ENCODE results near the gene COLEC11. TPM values are rescaled to one million over a fixed set of nuclear protein-coding genes. Genes with fewer than 3 reads are reported as not detected.
A peak's percentile ranks its signal among the peaks of the same experiment; 100 is the strongest.

Gene COLEC11
- total and polyA plus RNA-seq, 2 of the 13 experiments (the other 11 are each of a cell fraction or from before 2014, with no cell fraction given) = 1.5 to 3.0 TPM

DNA sequence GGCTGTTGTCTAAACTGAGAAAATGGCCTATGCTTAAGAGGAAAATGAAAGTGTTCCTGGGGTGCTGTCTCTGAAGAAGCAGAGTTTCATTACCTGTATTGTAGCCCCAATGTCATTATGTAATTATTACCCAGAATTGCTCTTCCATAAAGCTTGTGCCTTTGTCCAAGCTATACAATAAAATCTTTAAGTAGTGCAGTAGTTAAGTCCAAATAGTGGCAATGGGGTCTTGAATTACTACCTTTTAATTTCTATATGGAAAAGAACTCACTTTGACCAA, 49.3 kb downstream of the COLEC11 start:
- TF ChIP-seq FOXO1 (CRISPR knock-in tag; IDR thresholded peaks at IDR 0.05) = no peak
- TF ChIP-seq TAF15 (IDR thresholded peaks at IDR 0.05; ENCODE audit: low read depth, low read length, poor library complexity, severe bottlenecking) = no peak
- TF ChIP-seq SAP130 (CRISPR knock-in tag; IDR thresholded peaks at IDR 0.05; ENCODE audit: low read depth) = no peak
- TF ChIP-seq HNF4A (CRISPR knock-in tag; IDR thresholded peaks at IDR 0.05) = no peak
- no peak for TF ChIP-seq ZNF792 (CRISPR knock-in tag; IDR thresholded peaks at IDR 0.05)
- no peak for TF ChIP-seq ZMYM3 (CRISPR knock-in tag; IDR thresholded peaks at IDR 0.05)
- TF ChIP-seq POLR2A (IDR thresholded peaks at IDR 0.05; ENCODE audit: insufficient read depth in 1 of 2, low read depth in 2 of 2, low read length in 2 of 2) = no peak
- no peak for TF ChIP-seq NBN (conservative IDR thresholded peaks at IDR 0.05)
- TF ChIP-seq NFKB2 (CRISPR knock-in tag; IDR thresholded peaks at IDR 0.05; ENCODE audit: borderline replicate concordance) = no peak
- TF ChIP-seq YY1 (IDR thresholded peaks at IDR 0.05; ENCODE audit: insufficient read depth, insufficient replicate concordance, low read depth, low read length) = no peak
- TF ChIP-seq, protein P1, sequence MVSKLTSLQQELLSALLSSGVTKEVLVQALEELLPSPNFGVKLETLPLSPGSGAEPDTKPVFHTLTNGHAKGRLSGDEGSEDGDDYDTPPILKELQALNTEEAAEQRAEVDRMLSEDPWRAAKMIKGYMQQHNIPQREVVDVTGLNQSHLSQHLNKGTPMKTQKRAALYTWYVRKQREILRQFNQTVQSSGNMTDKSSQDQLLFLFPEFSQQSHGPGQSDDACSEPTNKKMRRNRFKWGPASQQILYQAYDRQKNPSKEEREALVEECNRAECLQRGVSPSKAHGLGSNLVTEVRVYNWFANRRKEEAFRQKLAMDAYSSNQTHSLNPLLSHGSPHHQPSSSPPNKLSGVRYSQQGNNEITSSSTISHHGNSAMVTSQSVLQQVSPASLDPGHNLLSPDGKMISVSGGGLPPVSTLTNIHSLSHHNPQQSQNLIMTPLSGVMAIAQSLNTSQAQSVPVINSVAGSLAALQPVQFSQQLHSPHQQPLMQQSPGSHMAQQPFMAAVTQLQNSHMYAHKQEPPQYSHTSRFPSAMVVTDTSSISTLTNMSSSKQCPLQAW (CRISPR knock-in tag; IDR thresholded peaks at IDR 0.05) = no peak
- TF ChIP-seq, protein P2, sequence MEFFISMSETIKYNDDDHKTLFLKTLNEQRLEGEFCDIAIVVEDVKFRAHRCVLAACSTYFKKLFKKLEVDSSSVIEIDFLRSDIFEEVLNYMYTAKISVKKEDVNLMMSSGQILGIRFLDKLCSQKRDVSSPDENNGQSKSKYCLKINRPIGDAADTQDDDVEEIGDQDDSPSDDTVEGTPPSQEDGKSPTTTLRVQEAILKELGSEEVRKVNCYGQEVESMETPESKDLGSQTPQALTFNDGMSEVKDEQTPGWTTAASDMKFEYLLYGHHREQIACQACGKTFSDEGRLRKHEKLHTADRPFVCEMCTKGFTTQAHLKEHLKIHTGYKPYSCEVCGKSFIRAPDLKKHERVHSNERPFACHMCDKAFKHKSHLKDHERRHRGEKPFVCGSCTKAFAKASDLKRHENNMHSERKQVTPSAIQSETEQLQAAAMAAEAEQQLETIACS (CRISPR knock-in tag; IDR thresholded peaks at IDR 0.05) = no peak
- TF ChIP-seq, protein P3, sequence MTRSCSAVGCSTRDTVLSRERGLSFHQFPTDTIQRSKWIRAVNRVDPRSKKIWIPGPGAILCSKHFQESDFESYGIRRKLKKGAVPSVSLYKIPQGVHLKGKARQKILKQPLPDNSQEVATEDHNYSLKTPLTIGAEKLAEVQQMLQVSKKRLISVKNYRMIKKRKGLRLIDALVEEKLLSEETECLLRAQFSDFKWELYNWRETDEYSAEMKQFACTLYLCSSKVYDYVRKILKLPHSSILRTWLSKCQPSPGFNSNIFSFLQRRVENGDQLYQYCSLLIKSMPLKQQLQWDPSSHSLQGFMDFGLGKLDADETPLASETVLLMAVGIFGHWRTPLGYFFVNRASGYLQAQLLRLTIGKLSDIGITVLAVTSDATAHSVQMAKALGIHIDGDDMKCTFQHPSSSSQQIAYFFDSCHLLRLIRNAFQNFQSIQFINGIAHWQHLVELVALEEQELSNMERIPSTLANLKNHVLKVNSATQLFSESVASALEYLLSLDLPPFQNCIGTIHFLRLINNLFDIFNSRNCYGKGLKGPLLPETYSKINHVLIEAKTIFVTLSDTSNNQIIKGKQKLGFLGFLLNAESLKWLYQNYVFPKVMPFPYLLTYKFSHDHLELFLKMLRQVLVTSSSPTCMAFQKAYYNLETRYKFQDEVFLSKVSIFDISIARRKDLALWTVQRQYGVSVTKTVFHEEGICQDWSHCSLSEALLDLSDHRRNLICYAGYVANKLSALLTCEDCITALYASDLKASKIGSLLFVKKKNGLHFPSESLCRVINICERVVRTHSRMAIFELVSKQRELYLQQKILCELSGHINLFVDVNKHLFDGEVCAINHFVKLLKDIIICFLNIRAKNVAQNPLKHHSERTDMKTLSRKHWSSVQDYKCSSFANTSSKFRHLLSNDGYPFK (CRISPR knock-in tag; IDR thresholded peaks at IDR 0.05; ENCODE audit: borderline replicate concordance) = no peak
- TF ChIP-seq TAF1 (CRISPR knock-in tag; IDR thresholded peaks at IDR 0.05) = no peak
- TF ChIP-seq ZNF615 (CRISPR knock-in tag; IDR thresholded peaks at IDR 0.05; ENCODE audit: borderline replicate concordance) = no peak
- TF ChIP-seq, protein P4, sequence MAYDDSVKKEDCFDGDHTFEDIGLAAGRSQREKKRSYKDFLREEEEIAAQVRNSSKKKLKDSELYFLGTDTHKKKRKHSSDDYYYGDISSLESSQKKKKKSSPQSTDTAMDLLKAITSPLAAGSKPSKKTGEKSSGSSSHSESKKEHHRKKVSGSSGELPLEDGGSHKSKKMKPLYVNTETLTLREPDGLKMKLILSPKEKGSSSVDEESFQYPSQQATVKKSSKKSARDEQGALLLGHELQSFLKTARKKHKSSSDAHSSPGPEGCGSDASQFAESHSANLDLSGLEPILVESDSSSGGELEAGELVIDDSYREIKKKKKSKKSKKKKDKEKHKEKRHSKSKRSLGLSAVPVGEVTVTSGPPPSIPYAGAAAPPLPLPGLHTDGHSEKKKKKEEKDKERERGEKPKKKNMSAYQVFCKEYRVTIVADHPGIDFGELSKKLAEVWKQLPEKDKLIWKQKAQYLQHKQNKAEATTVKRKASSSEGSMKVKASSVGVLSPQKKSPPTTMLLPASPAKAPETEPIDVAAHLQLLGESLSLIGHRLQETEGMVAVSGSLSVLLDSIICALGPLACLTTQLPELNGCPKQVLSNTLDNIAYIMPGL (CRISPR knock-in tag; IDR thresholded peaks at IDR 0.05; ENCODE audit: borderline replicate concordance in 1 of 2, low read depth in 1 of 2) = no peak
- Histone ChIP-seq H3K79me2 (ENCODE audit: insufficient read depth, low read length) (no peaks in the 10 kb centered on the region), H4K20me1 (ENCODE audit: insufficient read depth, low read length) (no peaks in the 10 kb centered on the region), H3K27me3 (ENCODE audit: control insufficient read depth in 1 of 2, insufficient read depth in 2 of 2, low read length in 2 of 2) (peaks cover 3 to 14% of the 10 kb centered on the region in 2 experiments; a peak in 3 of 5 replicates), H3K4me1 (ENCODE audit: insufficient read depth, low read length) (peaks cover 21% of the 10 kb centered on the region), H3K9ac (ENCODE audit: insufficient read depth, low read depth, low read length) (no peak overlapping the region), H2AFZ (ENCODE audit: low read length) (no peak overlapping the region), H3K9me3 (ENCODE audit: low read length) (no peaks in the 10 kb centered on the region), H3K4me2 (ENCODE audit: low read depth, low read length) (no peak overlapping the region), H3K27ac (ENCODE audit: extremely low read length, insufficient read depth, low read length) (no peak overlapping the region), H3K36me3 (replicated peaks in 1 of 2; ENCODE audit: control insufficient read depth in 1 of 2, insufficient read depth in 2 of 2, low read length in 2 of 2) (no peaks in the 10 kb centered on the region), H3K4me3 (replicated peaks in 1 of 3; ENCODE audit: insufficient read depth in 1 of 3, low read depth in 2 of 3, low read length in 3 of 3) (no peak overlapping the region)
- FAIRE-seq (peak; percentile 12), DNase-seq (ENCODE audit: low spot score) (no peak), ATAC-seq (no peak)
- ChIA-PET POLR2A (interaction anchor here (1.4 kb wide), 1 partner anchor 16 kb away, joined by 3 read pairs; no protein-coding TSS in a partner anchor), CTCF (ENCODE audit: low intra/inter-chr PET ratio, low total read pairs) (no interaction called here)
- in situ Hi-C loops (cut with HindIII; ENCODE audit: extremely low pct_ligation_motif_present, low pct_unique_long_range_greater_than_20kb) (no loop called here), intact Hi-C loops (cut with micrococcal nuclease; ENCODE audit: unreplicated experiment) (no loop called here)
- no TSS peak for BruUV-seq (replicated peaks)
